Measurements from ENCODE around the gene IL32.

GRCh38 chr16:3063625-3064386 lies 1.6 kb upstream of the IL32 start:
- TF ChIP-seq CTCF (IDR thresholded peaks at IDR 0.05) (no peak), POLR2A (IDR thresholded peaks at IDR 0.05) (no peak)

Measured in thyroid gland (tissue), 4 donors.